GM18519 (cell line): ENCODE results near the gene GUCY1A2.
"Not testable (repeated sequence)": the region's sequence is repeated elsewhere in the genome, so short reads cannot be mapped to it uniquely, and the experiment has no call there.

Experiments
- ATAC-seq: cut with Tn5 transposase; IDR thresholded peaks from one replicate; pipeline ENCODE4 v1.9.1; 2021; ENCODE audit warnings: mild to moderate bottlenecking, moderate library complexity; ENCODE audit not compliant: unreplicated experiment, low FRiP score

GUCY1A2 gene, protein sequence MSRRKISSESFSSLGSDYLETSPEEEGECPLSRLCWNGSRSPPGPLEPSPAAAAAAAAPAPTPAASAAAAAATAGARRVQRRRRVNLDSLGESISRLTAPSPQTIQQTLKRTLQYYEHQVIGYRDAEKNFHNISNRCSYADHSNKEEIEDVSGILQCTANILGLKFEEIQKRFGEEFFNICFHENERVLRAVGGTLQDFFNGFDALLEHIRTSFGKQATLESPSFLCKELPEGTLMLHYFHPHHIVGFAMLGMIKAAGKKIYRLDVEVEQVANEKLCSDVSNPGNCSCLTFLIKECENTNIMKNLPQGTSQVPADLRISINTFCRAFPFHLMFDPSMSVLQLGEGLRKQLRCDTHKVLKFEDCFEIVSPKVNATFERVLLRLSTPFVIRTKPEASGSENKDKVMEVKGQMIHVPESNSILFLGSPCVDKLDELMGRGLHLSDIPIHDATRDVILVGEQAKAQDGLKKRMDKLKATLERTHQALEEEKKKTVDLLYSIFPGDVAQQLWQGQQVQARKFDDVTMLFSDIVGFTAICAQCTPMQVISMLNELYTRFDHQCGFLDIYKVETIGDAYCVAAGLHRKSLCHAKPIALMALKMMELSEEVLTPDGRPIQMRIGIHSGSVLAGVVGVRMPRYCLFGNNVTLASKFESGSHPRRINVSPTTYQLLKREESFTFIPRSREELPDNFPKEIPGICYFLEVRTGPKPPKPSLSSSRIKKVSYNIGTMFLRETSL

DNA sequence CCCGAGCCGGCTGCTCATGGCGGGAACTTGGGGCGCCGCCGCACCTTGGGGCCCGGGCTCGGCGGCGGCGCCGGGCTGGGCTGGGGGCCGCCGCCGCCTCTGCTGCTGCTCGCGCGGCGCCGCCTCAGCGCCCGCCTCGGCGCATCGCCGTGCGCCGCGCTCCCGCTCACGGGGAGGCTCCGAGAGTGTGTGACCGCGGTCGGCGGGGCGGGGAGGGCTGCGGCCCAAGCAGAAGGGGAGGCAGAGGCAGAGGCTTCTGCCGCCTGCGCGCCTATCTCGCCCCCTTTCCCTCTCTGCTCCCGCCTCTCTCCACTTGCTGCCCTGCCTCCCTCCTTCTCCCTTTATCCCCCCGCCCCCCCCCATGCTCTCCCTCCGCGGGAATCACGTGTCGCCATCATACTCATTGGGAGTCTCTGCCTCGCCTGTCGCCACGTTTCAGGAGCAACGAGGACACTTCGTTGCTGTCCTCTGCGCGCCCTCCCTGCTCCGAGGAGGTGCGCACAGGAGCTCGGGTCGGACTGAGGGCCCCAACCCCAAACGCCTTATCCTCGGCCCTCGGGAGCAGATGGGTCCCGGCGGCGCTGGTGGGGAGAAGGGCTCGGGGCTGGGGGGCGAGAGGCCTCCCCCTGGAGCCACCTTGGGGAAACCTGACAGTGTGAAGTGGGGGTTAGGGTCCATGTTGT lies at the start of gene GUCY1A2:
Gene GUCY1A2, minus strand, starts transcription at position 258 of the 683 bp plus-strand sequence. CDS start 421 bp downstream, outside the sequence.
- peak; percentile 32 for ATAC-seq

GRCh38 chr11:107054391-107054790 lies 36.1 kb upstream of the GUCY1A2 start:
- ATAC-seq, result no peak

GRCh38 chr11:107051332-107051731 lies 33.1 kb upstream of the GUCY1A2 start:
- not testable (repeated sequence) for ATAC-seq

DNA sequence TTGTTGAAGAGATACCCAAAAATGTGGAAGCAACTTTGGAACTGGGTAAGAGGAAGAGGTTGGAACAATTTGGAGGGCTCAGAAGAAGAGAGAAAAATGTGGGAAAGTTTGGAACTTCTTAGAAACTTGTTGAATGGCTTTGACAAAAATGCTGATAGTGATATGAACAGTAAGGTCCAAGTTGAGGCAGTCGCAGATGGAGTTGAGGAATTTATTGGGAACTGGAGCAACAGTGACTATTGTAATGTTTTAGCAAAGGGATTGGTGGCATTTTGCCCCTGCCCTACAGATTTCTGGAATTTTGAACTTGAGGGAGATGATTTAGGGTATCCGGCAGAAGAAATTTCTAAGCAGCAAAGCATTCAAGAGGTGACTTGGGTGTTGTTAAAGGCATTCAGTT lies 32.6 kb upstream of the GUCY1A2 start:
- ATAC-seq, result not testable (repeated sequence)

DNA sequence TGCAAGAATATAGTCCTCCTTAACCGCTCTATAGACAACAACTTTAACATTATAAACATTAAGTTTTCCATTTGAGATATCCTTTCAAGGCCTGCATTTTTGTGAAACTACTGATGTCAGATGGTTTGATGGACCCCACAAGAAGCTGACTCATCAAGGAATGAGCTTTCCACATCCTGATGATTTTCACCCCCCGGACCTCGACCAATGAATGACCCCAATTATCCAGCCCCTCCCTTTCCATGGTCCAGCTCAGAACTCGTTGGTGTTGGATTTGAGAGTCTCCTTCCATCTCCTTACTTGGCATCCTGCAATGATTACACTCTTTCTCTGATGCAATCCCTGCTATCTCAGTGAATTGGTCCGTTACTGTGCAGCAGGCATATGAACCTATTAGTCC lies 31.8 kb upstream of the GUCY1A2 start:
- ATAC-seq, result no peak

DNA sequence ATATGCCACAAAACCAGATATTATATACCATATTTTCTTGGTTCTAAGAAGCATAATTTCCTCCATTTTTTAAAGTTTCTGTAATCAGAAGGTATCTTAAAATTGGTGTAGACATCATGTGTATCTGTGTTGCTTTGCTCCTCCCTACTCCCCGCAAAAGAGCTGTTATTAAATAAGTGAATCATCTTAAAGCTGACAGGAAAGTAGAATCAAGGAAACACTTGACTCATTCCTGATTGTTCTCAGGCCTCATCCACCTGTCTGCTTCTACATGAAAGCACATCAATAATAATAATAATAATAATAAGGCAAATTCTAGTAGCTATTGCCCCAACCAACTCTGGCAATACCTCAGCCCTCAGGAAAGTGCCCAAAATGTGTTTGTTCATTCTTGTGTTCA lies 26.2 kb upstream of the GUCY1A2 start:
- no peak for ATAC-seq

DNA sequence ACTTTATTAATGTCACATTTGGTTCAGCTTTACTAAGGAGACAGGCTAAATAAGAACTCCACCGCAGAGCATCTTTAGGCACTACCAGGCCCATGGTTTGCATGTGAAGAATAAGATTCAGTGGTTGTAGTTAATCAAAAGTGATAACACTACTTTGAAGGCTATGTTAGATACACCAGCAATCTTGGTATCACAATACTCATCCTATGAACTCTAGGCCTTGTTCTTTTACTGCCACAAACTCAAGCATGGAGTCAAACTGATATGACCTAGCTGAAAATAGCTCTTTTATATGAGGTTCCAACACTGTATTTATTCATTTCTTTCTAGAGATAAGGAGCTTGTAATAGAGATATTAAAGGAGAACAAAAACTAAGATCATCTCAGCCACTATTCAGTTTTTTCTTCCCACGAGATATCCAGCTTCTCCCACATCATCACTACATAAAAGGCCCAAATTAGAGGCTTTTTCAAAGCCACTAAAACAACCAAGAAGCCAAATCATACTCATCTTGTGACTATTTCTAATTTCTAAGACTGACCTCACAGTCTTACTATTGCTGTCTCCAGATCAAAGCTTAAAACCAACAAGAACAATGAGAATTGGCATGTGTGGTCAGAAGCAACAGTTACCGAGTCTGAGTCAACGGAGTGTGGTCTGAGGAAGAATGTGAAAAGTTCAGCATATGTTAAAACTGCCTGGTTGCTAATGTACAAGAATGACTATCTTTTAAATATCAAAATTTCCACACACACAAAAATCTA lies 25.1 kb upstream of the GUCY1A2 start:
- peak; percentile 86 for ATAC-seq

DNA sequence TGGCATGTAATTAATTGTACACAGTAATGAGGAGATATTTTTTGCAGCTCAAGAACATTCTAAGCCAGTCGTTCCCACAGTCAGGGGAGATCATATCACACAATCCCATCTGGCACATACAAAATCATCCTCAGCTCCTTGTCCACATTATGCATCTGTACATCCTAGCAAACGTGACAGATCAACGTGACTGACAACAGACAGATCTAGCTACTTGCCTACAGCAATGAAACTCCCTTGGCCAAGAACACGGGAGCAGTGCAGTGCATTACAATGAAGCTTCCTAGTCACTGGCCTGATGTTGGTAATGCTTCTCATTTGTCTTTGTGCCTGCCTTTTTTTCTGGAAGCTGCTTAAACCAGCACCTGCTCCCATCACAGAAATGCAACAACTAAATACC lies 24.5 kb upstream of the GUCY1A2 start:
- no peak for ATAC-seq

GRCh38 chr11:107041088-107041444 lies 22.8 kb upstream of the GUCY1A2 start:
- no peak for ATAC-seq

- no peak for ATAC-seq
These were observed 22.3 kb upstream of the GUCY1A2 start for GRCh38 chr11:107040433-107041087.

DNA sequence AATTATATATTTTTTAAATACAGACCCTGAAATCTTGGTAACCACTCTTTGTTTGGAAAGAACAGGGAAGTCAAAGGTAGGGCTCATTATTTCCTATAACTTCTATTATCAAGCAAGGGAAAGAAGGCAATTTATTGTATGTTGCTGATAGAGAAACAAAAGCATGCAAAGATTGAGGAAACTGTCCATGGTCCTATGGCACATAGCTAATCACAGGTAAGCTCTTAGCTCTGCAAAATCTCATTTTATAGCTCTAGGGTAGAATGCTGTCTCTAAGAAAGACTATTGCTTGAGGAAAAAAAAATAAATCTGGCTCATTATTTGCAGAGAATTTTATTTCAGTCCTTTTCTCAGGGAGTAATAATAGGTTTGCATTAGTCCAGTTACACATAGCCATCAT lies 7.4 kb upstream of the GUCY1A2 start:
- no peak for ATAC-seq

- ATAC-seq, result no peak
These were observed 2.3 kb upstream of the GUCY1A2 start for GRCh38 chr11:107020594-107020993.

DNA sequence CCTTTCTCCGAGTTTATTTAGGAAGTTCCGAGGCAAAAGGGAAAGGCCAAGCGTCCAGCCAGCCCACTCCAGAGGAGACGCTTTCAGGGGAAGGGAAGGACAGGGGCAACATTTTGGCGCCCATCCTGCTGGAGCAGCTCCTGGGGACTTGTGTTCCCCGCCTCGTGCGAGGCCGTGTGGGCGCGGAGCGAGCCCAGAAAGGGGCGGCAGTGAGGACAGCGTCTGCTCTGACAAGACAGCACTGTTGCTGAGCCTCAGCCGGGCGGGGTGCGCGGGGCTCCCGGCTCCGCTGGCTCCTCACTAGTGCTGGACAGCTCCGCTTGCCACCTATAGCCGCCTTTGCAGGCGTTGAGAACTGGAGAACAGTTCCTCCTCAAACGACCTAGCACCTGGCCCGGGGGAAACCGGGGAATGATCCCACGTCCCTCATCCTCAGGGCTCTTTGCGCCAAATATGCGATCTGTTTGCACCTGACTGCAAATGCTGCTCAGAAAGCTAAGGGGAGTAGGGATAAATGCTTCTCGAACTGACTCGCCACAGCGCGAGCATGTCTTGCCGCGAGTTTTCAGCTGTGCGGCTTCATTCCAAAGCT lies 722 bp upstream of the GUCY1A2 start:
- ATAC-seq, result no peak

GRCh38 chr11:107017433-107018218 lies 650 bp downstream of the GUCY1A2 start:
- peak; percentile 59 for ATAC-seq

GRCh38 chr11:107017104-107017432 lies 1.2 kb downstream of the GUCY1A2 start:
- no peak for ATAC-seq

DNA sequence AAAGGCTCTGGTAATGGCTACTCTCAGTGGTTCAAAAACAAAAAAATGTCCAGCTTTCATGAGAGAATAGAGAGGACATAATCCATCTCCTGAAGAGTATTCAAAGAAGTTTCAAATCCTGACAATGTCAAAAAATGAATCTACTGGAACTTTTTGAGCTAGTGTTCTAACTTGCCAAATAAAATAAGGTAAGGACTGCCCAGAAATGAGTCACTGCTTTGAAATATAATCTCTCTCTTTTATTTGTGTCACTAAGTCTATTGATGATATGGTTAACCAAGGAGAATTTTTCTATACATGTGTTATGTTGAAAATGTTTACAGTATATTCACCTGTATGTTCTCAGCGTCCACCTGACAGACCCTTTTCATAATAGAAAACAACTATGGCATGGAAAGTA lies 3.4 kb downstream of the GUCY1A2 start:
- ATAC-seq, result no peak

DNA sequence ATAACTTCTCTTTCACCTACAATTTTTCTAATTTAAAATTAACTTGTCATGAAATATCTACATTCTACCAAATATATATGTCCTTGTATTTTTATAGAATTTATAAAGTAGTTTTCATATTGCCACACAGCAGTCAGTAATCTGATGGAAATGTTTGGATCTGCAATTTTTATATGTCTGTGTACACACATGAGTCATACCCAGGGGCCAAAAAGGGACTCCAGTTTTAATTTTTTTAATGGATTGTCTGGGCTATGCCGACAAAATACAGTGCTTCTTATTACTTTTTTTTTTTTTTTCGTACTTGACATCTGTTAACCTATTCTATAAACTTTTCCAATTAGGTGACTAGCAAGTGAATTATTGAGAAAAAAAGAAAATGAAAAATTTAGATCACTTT lies 6.3 kb downstream of the GUCY1A2 start:
- ATAC-seq, result no peak

GRCh38 chr11:107009190-107009589 lies 9.1 kb downstream of the GUCY1A2 start:
- ATAC-seq, result no peak
